ENCODE measurements around the gene CFAP20.

The CFAP20 gene

GRCh38 chr16:58148526-58148925, 19.3 kb upstream of the CFAP20 start:
- H3K9me3 ChIP-seq (ENCODE audit: low read length), result no peaks in the 10 kb centered on the region
- no peak overlapping the region for H3K27ac ChIP-seq (ENCODE audit: low read depth, low read length)
- no peaks in the 10 kb centered on the region for H3K27me3 ChIP-seq (ENCODE audit: control insufficient read depth in 1 of 2, insufficient read depth in 2 of 2, low read length in 2 of 2)
- no peak overlapping the region for H3K9ac ChIP-seq (ENCODE audit: low read length)
- no peaks in the 10 kb centered on the region for H3K4me1 ChIP-seq (ENCODE audit: insufficient read depth, low read length)
- no peaks in the 10 kb centered on the region for H3K36me3 ChIP-seq (ENCODE audit: insufficient read depth, low read length)
- no peak overlapping the region for H3K4me3 ChIP-seq (ENCODE audit: low read depth in 1 of 2, low read length in 2 of 2)

GRCh38 chr16:58148099-58148498, 18.9 kb upstream of the CFAP20 start:
- Histone ChIP-seq H3K27ac (ENCODE audit: low read depth, low read length) (no peak overlapping the region), H3K9me3 (ENCODE audit: low read length) (no peaks in the 10 kb centered on the region), H3K4me3 (ENCODE audit: low read depth in 1 of 2, low read length in 2 of 2) (no peak overlapping the region), H3K36me3 (ENCODE audit: insufficient read depth, low read length) (no peaks in the 10 kb centered on the region), H3K27me3 (ENCODE audit: control insufficient read depth in 1 of 2, insufficient read depth in 2 of 2, low read length in 2 of 2) (no peaks in the 10 kb centered on the region), H3K4me1 (ENCODE audit: insufficient read depth, low read length) (no peaks in the 10 kb centered on the region), H3K9ac (ENCODE audit: low read length) (no peak overlapping the region)

- Histone ChIP-seq H3K4me1 (ENCODE audit: insufficient read depth, low read length) (no peaks in the 10 kb centered on the region), H3K9ac (ENCODE audit: low read length) (no peak overlapping the region), H3K27ac (ENCODE audit: low read depth, low read length) (no peak overlapping the region), H3K36me3 (ENCODE audit: insufficient read depth, low read length) (no peaks in the 10 kb centered on the region), H3K9me3 (ENCODE audit: low read length) (no peaks in the 10 kb centered on the region), H3K27me3 (ENCODE audit: control insufficient read depth in 1 of 2, insufficient read depth in 2 of 2, low read length in 2 of 2) (no peaks in the 10 kb centered on the region), H3K4me3 (ENCODE audit: low read depth in 1 of 2, low read length in 2 of 2) (no peak overlapping the region)
These were observed 9.7 kb upstream of the CFAP20 start for GRCh38 chr16:58138852-58139251.

GRCh38 chr16:58137581-58137980, 8.4 kb upstream of the CFAP20 start:
- Histone ChIP-seq H3K27ac (ENCODE audit: low read depth, low read length) (no peak overlapping the region), H3K4me1 (ENCODE audit: insufficient read depth, low read length) (no peaks in the 10 kb centered on the region), H3K27me3 (ENCODE audit: control insufficient read depth in 1 of 2, insufficient read depth in 2 of 2, low read length in 2 of 2) (no peaks in the 10 kb centered on the region), H3K9ac (ENCODE audit: low read length) (no peak overlapping the region), H3K4me3 (ENCODE audit: low read depth in 1 of 2, low read length in 2 of 2) (no peak overlapping the region), H3K36me3 (ENCODE audit: insufficient read depth, low read length) (no peaks in the 10 kb centered on the region), H3K9me3 (ENCODE audit: low read length) (no peaks in the 10 kb centered on the region)

- Histone ChIP-seq H3K27ac (ENCODE audit: low read depth, low read length) (peak overlapping the region; percentile 97), H3K4me1 (ENCODE audit: insufficient read depth, low read length) (peaks cover 40% of the 10 kb centered on the region), H3K36me3 (ENCODE audit: insufficient read depth, low read length) (no peaks in the 10 kb centered on the region), H3K27me3 (ENCODE audit: control insufficient read depth in 1 of 2, insufficient read depth in 2 of 2, low read length in 2 of 2) (no peaks in the 10 kb centered on the region), H3K9me3 (ENCODE audit: low read length) (no peaks in the 10 kb centered on the region), H3K4me3 (ENCODE audit: low read depth in 1 of 2, low read length in 2 of 2) (peak overlapping the region; percentile 84 to 96), H3K9ac (ENCODE audit: low read length) (peak overlapping the region; percentile 76)
These were observed 477 bp downstream of the CFAP20 start for GRCh38 chr16:58128711-58129096.

- H3K4me1 ChIP-seq (ENCODE audit: insufficient read depth, low read length), result peaks cover 42% of the 10 kb centered on the region
- H3K36me3 ChIP-seq (ENCODE audit: insufficient read depth, low read length), result no peaks in the 10 kb centered on the region
- H3K4me3 ChIP-seq (ENCODE audit: low read depth in 1 of 2, low read length in 2 of 2), result peak overlapping the region; percentile 84 to 96
- H3K9me3 ChIP-seq (ENCODE audit: low read length), result no peaks in the 10 kb centered on the region
- H3K9ac ChIP-seq (ENCODE audit: low read length), result peak overlapping the region; percentile 51
- no peaks in the 10 kb centered on the region for H3K27me3 ChIP-seq (ENCODE audit: control insufficient read depth in 1 of 2, insufficient read depth in 2 of 2, low read length in 2 of 2)
- H3K27ac ChIP-seq (ENCODE audit: low read depth, low read length), result peak overlapping the region; percentile 66
These were observed 975 bp downstream of the CFAP20 start for GRCh38 chr16:58128181-58128631.

- H3K27ac ChIP-seq (ENCODE audit: low read depth, low read length), result peak overlapping the region; percentile 66
- H3K9me3 ChIP-seq (ENCODE audit: low read length), result no peaks in the 10 kb centered on the region
- peaks cover 42% of the 10 kb centered on the region for H3K4me1 ChIP-seq (ENCODE audit: insufficient read depth, low read length)
- H3K4me3 ChIP-seq (ENCODE audit: low read depth in 1 of 2, low read length in 2 of 2), result peak overlapping the region; percentile 84 to 96
- no peaks in the 10 kb centered on the region for H3K36me3 ChIP-seq (ENCODE audit: insufficient read depth, low read length)
- H3K27me3 ChIP-seq (ENCODE audit: control insufficient read depth in 1 of 2, insufficient read depth in 2 of 2, low read length in 2 of 2), result no peaks in the 10 kb centered on the region
- H3K9ac ChIP-seq (ENCODE audit: low read length), result peak overlapping the region; percentile 51
These were observed 1.5 kb downstream of the CFAP20 start for GRCh38 chr16:58127634-58128033.

- Histone ChIP-seq H3K4me1 (ENCODE audit: insufficient read depth, low read length) (peaks cover 42% of the 10 kb centered on the region), H3K27me3 (ENCODE audit: control insufficient read depth in 1 of 2, insufficient read depth in 2 of 2, low read length in 2 of 2) (no peaks in the 10 kb centered on the region), H3K27ac (ENCODE audit: low read depth, low read length) (no peak overlapping the region), H3K9ac (ENCODE audit: low read length) (peak overlapping the region; percentile 51), H3K36me3 (ENCODE audit: insufficient read depth, low read length) (no peaks in the 10 kb centered on the region), H3K9me3 (ENCODE audit: low read length) (no peaks in the 10 kb centered on the region), H3K4me3 (ENCODE audit: low read depth in 1 of 2, low read length in 2 of 2) (peak overlapping the region; percentile 27 to 84)
These were observed 2.1 kb downstream of the CFAP20 start for GRCh38 chr16:58127033-58127556.

- Histone ChIP-seq H3K27me3 (ENCODE audit: control insufficient read depth in 1 of 2, insufficient read depth in 2 of 2, low read length in 2 of 2) (no peaks in the 10 kb centered on the region), H3K9me3 (ENCODE audit: low read length) (no peaks in the 10 kb centered on the region), H3K4me3 (ENCODE audit: low read depth in 1 of 2, low read length in 2 of 2) (peak overlapping the region in 1 of 2 donors; percentile 84), H3K4me1 (ENCODE audit: insufficient read depth, low read length) (peaks cover 48% of the 10 kb centered on the region), H3K36me3 (ENCODE audit: insufficient read depth, low read length) (no peaks in the 10 kb centered on the region), H3K9ac (ENCODE audit: low read length) (peak overlapping the region; percentile 51), H3K27ac (ENCODE audit: low read depth, low read length) (peak overlapping the region; percentile 22)
These were observed 2.7 kb downstream of the CFAP20 start for GRCh38 chr16:58126451-58126961.

- H3K36me3 ChIP-seq (ENCODE audit: insufficient read depth, low read length), result no peaks in the 10 kb centered on the region
- H3K27ac ChIP-seq (ENCODE audit: low read depth, low read length), result no peak overlapping the region
- no peak overlapping the region for H3K4me3 ChIP-seq (ENCODE audit: low read depth in 1 of 2, low read length in 2 of 2)
- H3K9me3 ChIP-seq (ENCODE audit: low read length), result no peaks in the 10 kb centered on the region
- peaks cover 55% of the 10 kb centered on the region for H3K4me1 ChIP-seq (ENCODE audit: insufficient read depth, low read length)
- H3K27me3 ChIP-seq (ENCODE audit: control insufficient read depth in 1 of 2, insufficient read depth in 2 of 2, low read length in 2 of 2), result no peaks in the 10 kb centered on the region
- no peak overlapping the region for H3K9ac ChIP-seq (ENCODE audit: low read length)
These were observed 3.3 kb downstream of the CFAP20 start for GRCh38 chr16:58125781-58126335.

GRCh38 chr16:58125041-58125440, 4.1 kb downstream of the CFAP20 start:
- Histone ChIP-seq H3K9ac (ENCODE audit: low read length) (no peak overlapping the region), H3K27ac (ENCODE audit: low read depth, low read length) (no peak overlapping the region), H3K9me3 (ENCODE audit: low read length) (no peaks in the 10 kb centered on the region), H3K36me3 (ENCODE audit: insufficient read depth, low read length) (no peaks in the 10 kb centered on the region), H3K4me3 (ENCODE audit: low read depth in 1 of 2, low read length in 2 of 2) (no peak overlapping the region), H3K4me1 (ENCODE audit: insufficient read depth, low read length) (peaks cover 63% of the 10 kb centered on the region), H3K27me3 (ENCODE audit: control insufficient read depth in 1 of 2, insufficient read depth in 2 of 2, low read length in 2 of 2) (no peaks in the 10 kb centered on the region)

GRCh38 chr16:58124601-58124915, 4.6 kb downstream of the CFAP20 start:
- Histone ChIP-seq H3K4me3 (ENCODE audit: low read depth in 1 of 2, low read length in 2 of 2) (no peak overlapping the region), H3K36me3 (ENCODE audit: insufficient read depth, low read length) (no peaks in the 10 kb centered on the region), H3K9ac (ENCODE audit: low read length) (no peak overlapping the region), H3K27me3 (ENCODE audit: control insufficient read depth in 1 of 2, insufficient read depth in 2 of 2, low read length in 2 of 2) (no peaks in the 10 kb centered on the region), H3K4me1 (ENCODE audit: insufficient read depth, low read length) (peaks cover 66% of the 10 kb centered on the region), H3K9me3 (ENCODE audit: low read length) (no peaks in the 10 kb centered on the region), H3K27ac (ENCODE audit: low read depth, low read length) (no peak overlapping the region)

Measured in muscle layer of colon (tissue), 2 donors.